ENCODE results near the gene LOXL4.

LOXL4 gene

GRCh38 chr10:98295401-98295811 is 27.4 kb upstream of the LOXL4 start:
- DNase-seq (ENCODE audit: low read depth in 3 of 3) = no peak

DNA sequence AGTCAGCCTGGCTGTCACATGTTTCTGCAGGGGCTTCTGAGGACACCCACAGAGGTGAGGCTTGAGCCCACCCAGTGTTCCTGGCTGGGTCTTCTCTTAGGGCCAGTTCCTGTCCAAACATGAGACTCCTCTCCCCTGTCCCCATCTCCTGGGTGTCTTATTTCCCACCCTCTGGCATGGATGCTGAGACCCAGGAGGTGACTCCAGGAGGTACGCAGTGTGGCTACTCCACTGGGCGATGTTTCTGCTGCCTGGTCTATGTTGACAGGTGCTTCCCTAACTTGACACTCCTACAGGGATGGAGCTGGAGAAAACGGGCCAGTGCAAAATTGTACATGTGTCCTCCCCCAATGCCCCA is 26.3 kb upstream of the LOXL4 start:
- DNase-seq (ENCODE audit: low read depth in 3 of 3) = no peak

GRCh38 chr10:98293550-98294269 is 25.7 kb upstream of the LOXL4 start:
- DNase-seq (ENCODE audit: low read depth in 3 of 3) = no peak

- DNase-seq (ENCODE audit: low read depth in 3 of 3) = no peak
Measured at GRCh38 chr10:98292971-98293370, 25.0 kb upstream of the LOXL4 start.

DNA sequence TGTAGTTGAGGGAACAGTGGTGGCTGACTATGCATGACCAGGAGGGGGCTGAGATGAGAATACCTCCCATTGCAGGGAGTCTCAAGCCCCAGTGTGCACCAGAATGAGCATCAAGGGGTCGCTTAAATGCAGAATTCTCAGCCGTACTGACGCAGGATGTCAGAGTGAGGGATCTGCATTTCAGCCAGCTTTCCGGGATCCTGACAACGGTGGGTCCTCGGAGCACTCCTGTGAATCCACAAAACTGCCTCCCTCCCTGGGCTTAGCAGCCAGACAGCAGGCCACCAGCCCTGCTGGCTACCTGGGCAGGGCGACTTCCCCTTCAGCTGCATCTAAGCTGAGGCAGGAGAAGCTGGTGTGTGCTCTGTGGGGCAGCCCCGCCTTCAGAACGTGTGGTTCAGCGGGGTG is 21.8 kb upstream of the LOXL4 start:
- DNase-seq (ENCODE audit: low read depth in 3 of 3) = no peak

GRCh38 chr10:98287321-98287720 is 19.3 kb upstream of the LOXL4 start:
- no peak for DNase-seq (ENCODE audit: low read depth in 3 of 3)

DNA sequence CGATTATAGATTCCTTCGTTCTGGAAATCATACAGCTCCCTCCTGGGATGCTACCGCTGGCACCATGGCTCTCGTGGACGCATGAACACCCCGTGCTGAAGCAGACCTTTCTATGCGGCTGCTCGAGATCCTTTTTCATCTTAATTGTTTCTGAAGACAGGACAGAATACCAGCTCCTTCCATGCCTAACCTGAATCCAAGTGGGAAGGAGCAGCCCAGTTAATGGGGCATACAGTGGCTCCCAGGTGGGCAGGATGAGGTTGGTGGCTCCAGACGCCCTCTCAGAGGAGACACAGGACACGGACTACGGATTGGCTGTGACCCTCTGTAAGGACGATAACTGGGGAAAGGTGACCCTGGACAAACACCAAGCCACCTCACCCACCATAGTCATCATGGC is 18.4 kb upstream of the LOXL4 start:
- no peak for DNase-seq (ENCODE audit: low read depth in 3 of 3)

DNA sequence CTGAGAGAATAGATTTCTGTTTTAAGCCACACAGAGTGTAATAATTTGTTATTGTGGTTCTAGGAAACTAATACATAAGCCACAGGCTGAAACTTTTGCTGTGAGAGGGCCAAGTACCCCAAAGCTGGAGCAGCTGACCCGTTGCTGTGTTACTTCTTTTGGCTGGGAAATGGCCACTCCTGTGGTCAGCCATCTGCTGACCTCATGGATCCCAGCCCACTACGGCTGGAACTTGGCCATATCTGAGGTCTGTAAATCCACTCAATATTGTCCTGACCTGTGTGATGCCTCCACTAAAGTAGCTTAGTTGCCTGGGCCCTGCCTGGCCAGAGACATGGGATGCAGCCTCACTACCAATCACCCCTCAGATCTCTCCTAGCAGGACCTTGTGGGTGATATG is 17.4 kb upstream of the LOXL4 start:
- DNase-seq (ENCODE audit: low read depth in 3 of 3) = no peak

DNA sequence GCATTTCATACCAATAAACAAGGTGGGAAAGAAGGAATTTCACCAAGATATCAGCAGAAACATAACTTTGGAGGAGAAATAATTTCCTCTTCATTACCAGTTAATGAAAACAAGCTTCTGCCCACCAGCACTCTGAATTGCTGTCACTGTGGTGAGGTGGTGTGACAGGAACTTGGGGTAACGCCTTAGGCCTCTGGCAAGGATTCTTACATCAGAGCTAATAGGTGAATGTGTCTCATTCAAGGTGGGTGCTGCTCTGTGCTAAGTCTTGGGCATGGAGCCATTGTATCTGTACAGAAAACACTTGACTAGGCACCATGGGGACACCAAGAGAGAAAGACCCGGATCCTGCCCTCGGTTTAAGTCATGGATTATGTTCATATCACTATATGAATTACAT is 8.3 kb upstream of the LOXL4 start:
- DNase-seq (ENCODE audit: low read depth in 3 of 3) = no peak

GRCh38 chr10:98274562-98274961 is 6.6 kb upstream of the LOXL4 start:
- DNase-seq (ENCODE audit: low read depth in 3 of 3) = no peak

DNA sequence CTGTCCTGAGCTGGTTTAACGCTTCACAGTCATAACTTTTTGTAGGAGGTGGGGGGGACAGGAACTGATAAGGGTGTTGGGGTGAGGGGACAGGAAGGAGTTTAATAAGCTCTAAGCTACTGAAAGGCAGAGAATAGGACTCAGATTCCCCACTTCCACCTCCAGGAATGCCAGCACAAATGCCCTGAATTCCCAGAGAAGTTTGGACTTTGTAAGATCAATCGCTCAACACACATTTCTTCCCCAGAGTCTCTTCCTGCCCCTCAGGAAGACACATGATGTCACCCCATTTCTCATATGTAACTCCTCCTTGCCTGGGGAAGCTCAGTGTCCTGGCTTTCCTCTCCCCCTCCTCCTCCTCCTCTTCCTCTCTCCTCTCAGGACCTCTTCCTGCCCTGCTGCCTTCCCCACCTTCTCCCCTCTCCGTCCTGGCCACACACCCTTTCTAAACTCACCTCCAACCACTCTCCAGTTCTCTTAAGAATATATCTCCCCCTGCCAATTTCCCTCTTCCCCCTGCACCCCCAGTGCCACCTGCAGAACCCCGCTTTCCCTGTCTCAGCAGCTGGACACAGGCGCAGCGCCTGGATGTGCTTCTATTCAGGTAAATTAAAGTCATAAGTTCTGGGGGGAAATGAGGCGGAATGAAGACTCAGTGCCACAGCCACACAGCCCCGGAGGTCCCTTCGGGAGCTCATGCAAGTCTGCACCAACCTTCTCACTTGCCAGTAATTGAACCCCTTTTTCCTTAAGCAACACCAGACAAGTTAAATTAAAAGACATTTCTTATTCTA is 5.3 kb upstream of the LOXL4 start:
- DNase-seq (ENCODE audit: low read depth in 3 of 3) = no peak

GRCh38 chr10:98272656-98273055 is 4.7 kb upstream of the LOXL4 start:
- no peak for DNase-seq (ENCODE audit: low read depth in 3 of 3)

GRCh38 chr10:98272245-98272644 is 4.3 kb upstream of the LOXL4 start:
- DNase-seq (ENCODE audit: low read depth in 3 of 3) = no peak

DNA sequence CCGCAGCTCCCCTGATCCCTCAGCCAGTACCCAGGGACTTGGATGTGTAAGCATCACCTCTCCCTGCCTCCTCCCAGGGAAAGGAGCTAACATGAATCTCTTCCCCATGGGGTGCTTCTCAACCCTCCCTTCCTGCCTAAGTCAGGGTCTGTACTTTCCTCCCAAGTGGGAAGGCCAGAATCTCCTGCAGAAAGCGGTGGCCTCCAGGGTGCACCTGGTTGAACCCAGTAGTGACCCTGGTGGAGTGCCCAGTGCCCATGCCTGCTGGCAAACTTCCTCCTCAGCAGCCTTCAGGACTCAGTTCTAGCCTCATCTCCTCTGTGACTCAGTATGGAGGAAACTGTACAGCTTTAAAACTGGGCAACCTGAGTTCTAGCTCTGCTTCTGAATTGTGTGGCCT is 2.8 kb upstream of the LOXL4 start:
- no peak for DNase-seq (ENCODE audit: low read depth in 3 of 3)

DNA sequence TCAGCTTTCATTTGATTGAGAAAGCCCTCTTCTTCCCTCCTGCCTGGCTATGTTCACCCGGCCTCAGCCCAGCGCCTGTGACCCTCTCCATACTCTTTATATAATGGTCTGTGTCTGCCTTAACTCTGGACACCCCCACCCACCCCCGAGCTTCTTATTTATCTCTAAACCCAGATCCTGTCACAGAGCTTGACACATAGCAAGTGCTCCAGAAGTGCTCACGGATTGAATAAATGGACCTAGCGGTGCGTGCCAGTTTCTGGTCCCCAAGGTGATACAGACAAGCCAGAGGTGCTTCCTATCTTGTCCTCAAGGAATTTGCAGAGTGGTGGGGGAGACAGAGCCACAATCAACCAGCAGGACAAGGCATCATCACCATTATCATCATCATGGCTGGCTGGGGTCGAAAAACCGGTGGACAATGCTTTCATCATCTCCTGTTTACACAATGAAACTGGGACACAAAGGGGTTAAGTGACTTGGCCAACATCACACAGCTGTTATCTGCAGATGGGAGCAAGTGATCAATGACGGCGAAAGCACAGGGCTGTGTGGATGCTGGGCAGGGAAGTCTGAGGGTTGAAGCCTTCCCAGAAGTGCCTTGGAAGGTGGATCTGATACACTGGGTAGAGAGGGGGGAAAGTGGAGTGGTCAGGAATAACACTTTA is 2.2 kb upstream of the LOXL4 start:
- DNase-seq (ENCODE audit: low read depth in 3 of 3) = no peak

DNA sequence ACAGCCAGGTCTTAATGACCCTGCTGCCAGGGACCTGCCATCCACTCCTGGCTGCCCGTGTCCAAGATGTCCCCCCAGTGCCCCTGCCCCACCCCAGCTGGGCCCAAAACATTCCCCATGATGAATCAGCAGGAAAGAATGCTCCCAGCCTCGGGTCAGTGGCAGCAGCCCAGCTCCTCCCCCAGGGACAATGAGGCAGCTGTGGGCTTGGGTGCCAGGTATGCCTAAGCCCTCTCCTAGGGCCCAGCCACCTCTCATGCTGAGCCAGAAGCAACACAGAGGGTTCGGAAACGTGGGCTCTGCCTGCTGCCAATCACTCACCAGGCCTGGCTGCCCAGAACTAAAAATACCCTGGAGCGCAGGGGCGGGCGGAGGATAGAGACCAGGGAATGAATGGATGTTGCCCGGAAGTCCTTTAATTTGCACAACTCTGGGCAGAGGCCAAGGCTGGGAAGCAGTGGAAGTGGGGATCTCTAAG is 1.5 kb upstream of the LOXL4 start:
- DNase-seq (ENCODE audit: low read depth in 3 of 3) = no peak

DNA sequence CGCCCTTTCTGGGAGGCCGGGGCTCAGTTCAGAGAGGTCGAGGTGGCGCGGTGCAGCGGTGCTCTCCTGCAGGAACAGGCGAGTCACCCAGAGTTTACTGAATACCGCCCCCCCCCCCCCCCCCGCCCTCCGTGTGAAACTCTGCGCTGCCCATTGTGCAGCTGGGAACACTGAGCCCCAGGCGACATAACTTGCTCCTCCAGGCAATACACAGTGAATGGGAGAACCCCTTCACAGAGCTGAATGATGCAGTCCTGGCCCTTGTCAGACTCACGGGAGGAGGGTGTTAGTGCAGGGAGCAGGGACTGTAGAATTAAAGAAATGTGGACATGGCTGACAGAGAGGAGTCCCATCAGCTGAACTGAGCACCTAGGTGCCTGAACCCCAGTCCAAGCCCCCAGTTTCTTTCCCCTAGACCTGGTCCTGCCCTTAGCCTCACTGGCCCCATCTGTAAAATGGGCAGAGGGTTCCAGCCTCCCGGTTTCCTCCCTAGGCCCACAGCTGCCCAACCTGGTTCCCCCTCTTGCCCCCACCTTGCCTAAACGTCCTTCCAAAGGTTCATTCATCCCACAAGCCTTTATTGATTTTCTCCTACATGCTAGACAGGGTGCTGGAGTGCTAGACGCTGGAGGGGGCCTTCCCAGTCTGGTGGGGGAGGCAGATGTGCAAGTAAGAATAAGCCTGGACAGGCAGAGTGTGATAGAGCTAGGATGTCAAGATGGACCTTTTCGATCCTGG is 869 bp upstream of the LOXL4 start:
- DNase-seq (ENCODE audit: low read depth in 3 of 3) = no peak

DNA sequence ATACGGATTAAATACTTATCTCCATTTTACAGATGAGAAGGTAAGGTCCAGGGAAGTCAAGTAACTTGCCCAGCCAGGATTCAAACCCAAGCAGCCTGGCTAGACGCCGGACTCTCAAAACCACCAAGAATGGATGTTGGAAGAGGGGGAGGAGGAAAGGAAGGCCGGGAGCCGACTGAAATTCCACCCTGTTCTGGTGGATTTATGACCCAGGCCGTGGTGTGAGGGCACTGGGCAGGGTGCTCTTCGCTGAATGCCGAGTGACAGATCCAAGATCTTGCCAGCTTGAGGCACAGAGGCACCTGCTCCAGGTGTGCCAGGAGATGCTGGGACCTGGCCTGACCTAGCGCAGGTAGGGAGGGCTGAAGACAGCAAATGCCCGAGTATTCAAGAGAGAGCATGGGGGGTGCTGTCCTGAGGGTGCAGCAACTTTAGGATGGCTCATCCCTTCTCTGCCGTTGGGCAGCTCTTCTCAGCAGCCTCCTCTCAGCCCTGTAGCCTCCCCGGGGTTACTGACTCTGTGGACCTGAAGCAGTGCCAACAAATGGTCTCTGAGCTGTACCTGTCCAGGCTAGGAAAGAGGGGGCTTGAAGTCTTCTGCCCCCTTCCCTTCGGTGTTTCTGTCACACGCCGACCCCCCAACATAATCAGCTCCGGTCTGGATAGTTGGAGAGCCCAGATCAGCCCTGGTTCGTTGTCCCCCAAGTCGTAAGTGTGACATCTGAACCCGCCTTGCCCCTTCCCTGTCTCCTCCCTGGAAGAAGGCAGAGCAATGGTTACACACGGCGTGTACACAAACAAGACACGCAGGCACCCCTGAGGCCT is 713 bp downstream of the LOXL4 start:
- no peak for DNase-seq (ENCODE audit: low read depth in 3 of 3)

- DNase-seq (ENCODE audit: low read depth in 3 of 3) = no peak
Measured at GRCh38 chr10:98266647-98267046, 1.3 kb downstream of the LOXL4 start.

DNA sequence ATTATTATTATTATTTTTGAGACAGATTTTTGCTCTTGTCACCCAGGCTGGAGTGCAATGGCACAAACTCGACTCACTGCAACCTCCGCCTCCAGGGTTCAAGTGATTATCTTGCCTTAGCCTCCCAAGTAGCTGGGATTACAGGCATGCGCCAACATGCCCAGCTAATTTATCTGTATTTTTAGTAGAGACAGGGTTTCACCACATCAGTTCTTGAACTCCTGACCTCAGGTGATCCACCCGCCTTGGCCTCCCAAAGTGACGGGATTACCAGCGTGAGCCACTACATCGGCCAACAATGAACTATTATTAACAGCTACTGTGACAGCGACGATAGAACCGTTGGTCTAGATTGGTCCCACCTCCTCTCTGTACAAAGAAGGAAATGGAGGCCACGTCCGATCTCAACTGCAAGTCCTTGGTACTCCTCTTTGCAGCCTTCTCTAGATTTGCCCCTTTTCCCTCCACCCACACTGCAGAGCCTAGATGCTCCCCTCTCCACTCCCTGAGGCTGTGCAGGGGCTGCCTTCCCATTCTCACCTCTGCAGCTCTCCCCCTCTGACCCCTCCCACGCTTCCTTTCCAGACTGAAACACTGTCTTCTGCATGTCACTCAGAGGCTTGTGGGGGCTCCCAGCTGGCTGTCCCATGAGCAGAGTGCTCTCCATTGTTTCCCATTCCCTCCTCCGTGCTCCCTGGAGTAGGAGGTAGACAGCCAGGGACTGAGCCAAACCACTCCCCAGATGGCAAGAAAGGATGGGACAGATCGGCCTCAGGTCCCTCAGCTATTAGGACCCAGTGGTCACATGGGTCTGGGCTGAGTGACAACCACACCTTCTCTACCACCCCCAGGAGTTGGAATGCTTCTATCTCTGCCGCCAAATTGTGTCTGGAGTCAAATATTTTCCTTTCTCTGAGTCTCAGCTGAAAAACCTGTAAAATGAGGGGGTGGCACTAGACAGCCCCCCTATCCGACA is 2.3 kb downstream of the LOXL4 start:
- DNase-seq (ENCODE audit: low read depth in 3 of 3) = no peak

Measured in stimulated activated CD4-positive, alpha-beta T cell treated with anti-CD3 and anti-CD28 coated beads, TNF-alpha, amount 100 ng/mL, for 24 hours (primary cell).